SJCRH30 (cell line): ENCODE measurements around the gene RPL19. TPM values are rescaled to one million over a fixed set of nuclear protein-coding genes. Genes with fewer than 3 reads are reported as not detected.
"Not testable (repeated sequence)": the region's sequence is repeated elsewhere in the genome, so short reads cannot be mapped to it uniquely, and the experiment has no call there.

ENCODE experiments used
- DNase-seq, 2 experiments: peaks; one replicate each; pipeline ENCODE4 v3.0.0-alpha.2; 2015 to 2020
- H3K27ac ChIP-seq: fragments of 250-450 bp; sonication (Bioruptor Pico); 2 replicates; pipeline ENCODE4 v1.5.1; 2020; ENCODE audit warnings: mild to moderate bottlenecking, moderate library complexity
- H3K27me3 ChIP-seq: fragments of 250-450 bp; sonication (Bioruptor Pico); 2 replicates; pipeline ENCODE4 v1.5.1; 2020; ENCODE audit warnings: mild to moderate bottlenecking, moderate library complexity
- H3K36me3 ChIP-seq: fragments of 250-450 bp; sonication (Bioruptor Pico); 2 replicates; pipeline ENCODE4 v1.5.1; 2020; ENCODE audit warnings: mild to moderate bottlenecking, moderate library complexity
- H3K4me1 ChIP-seq: fragments of 250-450 bp; sonication (Bioruptor Pico); 2 replicates; pipeline ENCODE4 v1.5.1; 2020; ENCODE audit warnings: mild to moderate bottlenecking, moderate library complexity
- H3K4me3 ChIP-seq: fragments of 250-450 bp; sonication (Bioruptor Pico); 2 replicates; pipeline ENCODE4 v1.5.1; 2020; ENCODE audit warnings: mild to moderate bottlenecking, moderate library complexity
- H3K9me3 ChIP-seq: fragments of 250-450 bp; sonication (Bioruptor Pico); replicated peaks from 2 replicates; pipeline ENCODE4 v1.5.1; 2020; ENCODE audit warnings: mild to moderate bottlenecking, moderate library complexity
- total RNA-seq: library from RNA; depleted of rRNA; stranded (reverse); fragments of >200 nt; shearing (Covaris generic); gene quantifications from 2 replicates; pipeline ENCODE4 v1.2.3, GENCODE V29; 2014

Gene RPL19
- total RNA-seq, 1 experiment from 2014 or later = 2,386 TPM

DNA sequence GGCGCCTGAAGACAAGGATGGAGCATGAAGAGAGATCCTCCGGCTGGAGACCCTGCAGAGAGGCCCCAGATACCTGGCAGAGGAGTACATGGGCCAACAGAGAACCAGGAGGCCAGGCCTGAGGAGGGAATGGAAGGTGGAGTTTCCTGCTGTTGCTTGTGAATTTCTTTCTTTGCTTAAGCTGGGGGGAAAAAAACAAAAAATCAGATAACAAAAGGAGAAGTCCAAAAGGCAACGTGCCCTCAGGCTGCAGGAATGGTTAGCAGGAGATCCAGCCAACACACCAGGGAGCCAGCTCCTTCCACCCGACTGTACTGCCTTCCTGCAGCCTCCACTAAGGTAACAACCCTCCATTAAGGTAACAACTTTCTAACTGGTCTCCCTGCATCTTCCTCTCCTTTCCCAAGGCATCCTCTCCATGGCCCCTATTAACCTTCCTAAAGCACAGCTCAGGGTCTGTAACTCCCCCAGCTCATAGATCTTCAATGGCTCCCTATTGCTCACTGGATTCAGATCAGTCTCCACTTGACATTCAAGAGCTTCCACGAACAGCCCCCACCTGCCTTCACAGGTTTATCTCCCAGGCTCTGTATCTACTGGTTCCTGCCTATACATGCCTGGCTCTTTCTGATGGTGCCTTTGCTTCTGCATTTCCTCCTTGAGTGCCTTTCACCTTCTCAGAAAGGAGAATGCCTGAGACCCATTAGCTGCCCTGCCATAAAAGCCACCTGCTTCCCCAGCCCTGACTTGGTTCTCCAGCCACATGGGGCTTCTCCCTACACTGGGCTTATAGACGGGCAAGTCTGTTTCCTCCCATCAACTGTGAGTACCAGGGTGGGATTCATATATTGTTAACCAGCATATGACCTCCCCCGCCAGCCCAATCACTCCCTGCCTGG, 33.4 kb upstream of the RPL19 start:
- no peaks in the 10 kb centered on the region for H3K4me1 ChIP-seq
- no peak overlapping the region for H3K27ac ChIP-seq
- H3K27me3 ChIP-seq = peaks cover 12% of the 10 kb centered on the region; the same call in 1 of the 2 replicates
- DNase-seq = no peak
- no peaks in the 10 kb centered on the region; the same call in 1 of the 2 replicates for H3K9me3 ChIP-seq
- no peak overlapping the region for H3K4me3 ChIP-seq
- H3K36me3 ChIP-seq = no peaks in the 10 kb centered on the region

- Histone ChIP-seq H3K27me3 (peaks cover 12% of the 10 kb centered on the region; the same call in 1 of the 2 replicates), H3K36me3 (no peaks in the 10 kb centered on the region), H3K4me1 (no peaks in the 10 kb centered on the region), H3K9me3 (no peaks in the 10 kb centered on the region; the same call in 1 of the 2 replicates), H3K27ac (no peak overlapping the region), H3K4me3 (no peak overlapping the region)
- DNase-seq = no peak
Measured at GRCh38 chr17:39167476-39167875, 32.6 kb upstream of the RPL19 start.

DNA sequence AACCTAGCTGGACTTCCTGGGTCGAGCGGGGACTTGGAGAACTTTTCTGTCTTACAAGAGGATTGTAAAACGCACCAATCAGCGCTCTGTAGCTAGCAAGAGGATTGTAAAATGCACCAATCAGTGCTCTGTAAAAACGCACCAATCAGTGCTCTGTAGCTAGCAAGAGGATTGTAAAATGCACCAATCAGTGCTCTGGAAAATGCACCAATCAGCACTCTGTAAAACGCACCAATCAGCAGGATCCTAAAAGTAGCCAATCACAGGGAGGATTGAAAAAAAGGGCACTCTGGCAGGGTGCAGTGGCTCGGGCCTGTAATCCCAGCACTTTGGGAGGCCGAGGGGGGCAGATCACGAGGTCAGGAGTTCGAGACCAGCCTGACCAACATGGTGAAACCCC, 31.6 kb upstream of the RPL19 start:
- not testable (repeated sequence) for H3K9me3 ChIP-seq, H3K27ac ChIP-seq, DNase-seq, H3K4me3 ChIP-seq, H3K36me3 ChIP-seq, H3K4me1 ChIP-seq
- peaks cover 12% of the 10 kb centered on the region; the same call in 1 of the 2 replicates for H3K27me3 ChIP-seq

DNA sequence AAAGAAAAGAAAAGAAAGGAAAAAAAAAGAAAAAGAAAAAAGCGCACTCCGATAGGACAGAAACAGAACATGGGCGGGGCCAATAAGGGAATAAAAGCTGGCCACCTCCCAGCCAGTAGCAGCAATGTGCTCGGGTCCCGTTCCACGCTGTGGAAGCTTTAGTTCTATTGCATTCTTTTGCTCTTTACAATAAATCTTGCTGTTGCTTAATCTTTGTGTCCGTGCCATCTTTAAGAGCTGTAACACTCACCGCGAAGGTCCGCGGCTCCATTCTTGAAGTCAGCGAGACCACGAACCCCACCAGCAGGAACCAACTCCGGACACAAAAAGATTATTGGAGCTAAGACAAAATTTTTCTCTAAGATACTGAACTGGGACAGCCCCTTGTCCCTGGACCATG, 31.0 kb upstream of the RPL19 start:
- H3K4me1 ChIP-seq = no peaks in the 10 kb centered on the region
- H3K4me3 ChIP-seq = no peak overlapping the region
- no peak for DNase-seq
- H3K27ac ChIP-seq = no peak overlapping the region
- no peaks in the 10 kb centered on the region for H3K36me3 ChIP-seq
- H3K27me3 ChIP-seq = peaks cover 12% of the 10 kb centered on the region; the same call in 1 of the 2 replicates
- no peaks in the 10 kb centered on the region; the same call in 1 of the 2 replicates for H3K9me3 ChIP-seq

- no peak overlapping the region for H3K27ac ChIP-seq
- DNase-seq = no peak
- H3K9me3 ChIP-seq = no peaks in the 10 kb centered on the region; the same call in 1 of the 2 replicates
- no peaks in the 10 kb centered on the region for H3K4me1 ChIP-seq
- no peak overlapping the region for H3K4me3 ChIP-seq
- no peaks in the 10 kb centered on the region for H3K36me3 ChIP-seq
- peaks cover 12% of the 10 kb centered on the region; the same call in 1 of the 2 replicates for H3K27me3 ChIP-seq
Measured at GRCh38 chr17:39169518-39169917, 30.6 kb upstream of the RPL19 start.

GRCh38 chr17:39170109-39170508, 30.0 kb upstream of the RPL19 start:
- no peak for DNase-seq
- Histone ChIP-seq H3K27me3 (peaks cover 10% of the 10 kb centered on the region; the same call in 1 of the 2 replicates), H3K9me3 (no peaks in the 10 kb centered on the region; the same call in 1 of the 2 replicates), H3K4me3 (no peak overlapping the region), H3K4me1 (peaks cover 1% of the 10 kb centered on the region), H3K27ac (no peak overlapping the region), H3K36me3 (no peaks in the 10 kb centered on the region)

- Histone ChIP-seq H3K4me3 (no peak overlapping the region), H3K27ac (no peak overlapping the region), H3K27me3 (peaks cover 6% of the 10 kb centered on the region; the same call in 1 of the 2 replicates), H3K4me1 (peaks cover 6% of the 10 kb centered on the region), H3K36me3 (no peaks in the 10 kb centered on the region; the same call in 1 of the 2 replicates), H3K9me3 (no peaks in the 10 kb centered on the region; the same call in 1 of the 2 replicates)
- DNase-seq = no peak
Measured at GRCh38 chr17:39170558-39170957, 29.5 kb upstream of the RPL19 start.

- peaks cover 9% of the 10 kb centered on the region; the same call in 1 of the 2 replicates for H3K36me3 ChIP-seq
- H3K4me1 ChIP-seq = peaks cover 9% of the 10 kb centered on the region
Measured at GRCh38 chr17:39171933-39172332, 28.1 kb upstream of the RPL19 start.

DNA sequence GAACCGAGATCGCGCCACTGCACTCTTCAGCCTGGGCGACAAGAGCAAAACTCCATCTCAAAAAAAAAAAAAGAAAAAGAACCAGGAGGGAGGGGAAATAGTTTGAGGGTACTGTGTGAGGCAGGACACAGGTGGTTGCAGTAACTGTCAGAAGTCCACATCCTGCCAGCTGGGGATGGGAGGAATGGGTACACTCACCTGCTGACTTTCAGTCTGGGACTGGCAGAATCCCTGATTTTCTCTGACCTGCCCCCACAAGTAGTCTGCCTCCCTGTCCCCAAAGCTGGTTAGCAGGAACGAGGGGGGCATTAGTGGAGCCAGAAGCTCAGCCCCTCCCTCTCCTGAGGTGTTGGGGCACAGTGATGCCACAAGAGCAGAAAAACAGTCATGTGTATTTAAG, 27.0 kb upstream of the RPL19 start:
- Histone ChIP-seq H3K4me3 (no peak overlapping the region), H3K27me3 (no peaks in the 10 kb centered on the region), H3K36me3 (peaks cover 19% of the 10 kb centered on the region; the same call in 1 of the 2 replicates), H3K27ac (no peak overlapping the region), H3K9me3 (no peaks in the 10 kb centered on the region; the same call in 1 of the 2 replicates), H3K4me1 (peaks cover 9% of the 10 kb centered on the region)
- DNase-seq = no peak

More at GRCh38 chr17:39171933-39172332, 28.1 kb upstream of the RPL19 start:
- H3K27me3 ChIP-seq = no peaks in the 10 kb centered on the region
- H3K4me3 ChIP-seq = no peak overlapping the region
- no peak for DNase-seq
- no peak overlapping the region for H3K27ac ChIP-seq
- H3K9me3 ChIP-seq = no peaks in the 10 kb centered on the region; the same call in 1 of the 2 replicates

- no peak for DNase-seq
- no peaks in the 10 kb centered on the region for H3K27me3 ChIP-seq
- H3K27ac ChIP-seq = no peak overlapping the region
- H3K4me3 ChIP-seq = no peak overlapping the region
- peaks cover 9% of the 10 kb centered on the region for H3K4me1 ChIP-seq
- H3K36me3 ChIP-seq = peaks cover 19% of the 10 kb centered on the region; the same call in 1 of the 2 replicates
- H3K9me3 ChIP-seq = no peaks in the 10 kb centered on the region
Measured at GRCh38 chr17:39173526-39174274, 26.4 kb upstream of the RPL19 start.

- no peaks in the 10 kb centered on the region for H3K27me3 ChIP-seq
- no peak overlapping the region for H3K4me3 ChIP-seq
- peaks cover 9% of the 10 kb centered on the region for H3K4me1 ChIP-seq
- peak; percentile 71 to 87 for DNase-seq
- H3K9me3 ChIP-seq = no peaks in the 10 kb centered on the region
- H3K27ac ChIP-seq = no peak overlapping the region
- peaks cover 19% of the 10 kb centered on the region; the same call in 1 of the 2 replicates for H3K36me3 ChIP-seq
Measured at GRCh38 chr17:39174920-39175694, 25.0 kb upstream of the RPL19 start.

GRCh38 chr17:39175695-39176093, 24.4 kb upstream of the RPL19 start:
- Histone ChIP-seq H3K27ac (no peak overlapping the region), H3K9me3 (no peaks in the 10 kb centered on the region), H3K27me3 (no peaks in the 10 kb centered on the region), H3K36me3 (peaks cover 22% of the 10 kb centered on the region; the same call in 1 of the 2 replicates), H3K4me1 (peaks cover 9% of the 10 kb centered on the region), H3K4me3 (no peak overlapping the region)
- no peak for DNase-seq

- H3K27ac ChIP-seq = no peak overlapping the region
- H3K4me1 ChIP-seq = peaks cover 9% of the 10 kb centered on the region
- H3K27me3 ChIP-seq = no peaks in the 10 kb centered on the region
- H3K9me3 ChIP-seq = no peaks in the 10 kb centered on the region
- H3K36me3 ChIP-seq = peaks cover 35% of the 10 kb centered on the region
- H3K4me3 ChIP-seq = no peak overlapping the region
- peak; percentile 47 for DNase-seq
Measured at GRCh38 chr17:39177256-39177655, 22.8 kb upstream of the RPL19 start.

GRCh38 chr17:39178536-39178935, 21.5 kb upstream of the RPL19 start:
- no peak overlapping the region for H3K27ac ChIP-seq
- H3K4me1 ChIP-seq = peaks cover 9% of the 10 kb centered on the region
- H3K27me3 ChIP-seq = no peaks in the 10 kb centered on the region
- peaks cover 46% of the 10 kb centered on the region for H3K36me3 ChIP-seq
- no peak for DNase-seq
- H3K4me3 ChIP-seq = no peak overlapping the region
- H3K9me3 ChIP-seq = no peaks in the 10 kb centered on the region
